SKM-1 (cell line): ENCODE results near the gene NF2.

Experiments used
- DNase-seq: peaks from one replicate; lab custom pipeline; 2025; ENCODE audit not compliant: unreplicated experiment; lab: John Stamatoyannopoulos, UW

Gene NF2

GRCh38 chr22:29719899-29720645, 116.6 kb downstream of the NF2 start, which contains the start of gene CABP7:
CABP7 (plus strand) TSS chr22:29720003; CDS start chr22:29720425, 422 bp downstream.
- DNase-seq: no peak

- DNase-seq: no peak
Measured at GRCh38 chr22:29720811-29721323, 117.4 kb downstream of the NF2 start.

- no peak for DNase-seq
Measured at GRCh38 chr22:29722151-29722550, 118.7 kb downstream of the NF2 start.

- DNase-seq: no peak
Measured at GRCh38 chr22:29722587-29722986, 119.2 kb downstream of the NF2 start.

- no peak for DNase-seq
Measured at GRCh38 chr22:29723766-29724165, 120.3 kb downstream of the NF2 start.

GRCh38 chr22:29724843-29725242, 121.4 kb downstream of the NF2 start:
- no peak for DNase-seq

GRCh38 chr22:29726106-29726505, 122.7 kb downstream of the NF2 start:
- no peak for DNase-seq

- no peak for DNase-seq
Measured at GRCh38 chr22:29726512-29727130, 123.2 kb downstream of the NF2 start.

GRCh38 chr22:29727131-29727523, 123.7 kb downstream of the NF2 start:
- DNase-seq: no peak

- DNase-seq: no peak
Measured at GRCh38 chr22:29729161-29729560, 125.7 kb downstream of the NF2 start.

- DNase-seq: no peak
Measured at GRCh38 chr22:29731058-29731850, 127.8 kb downstream of the NF2 start.

GRCh38 chr22:29732883-29733282, 129.4 kb downstream of the NF2 start:
- DNase-seq: no peak

- no peak for DNase-seq
Measured at GRCh38 chr22:29733362-29734201, 130.1 kb downstream of the NF2 start.

GRCh38 chr22:29734406-29734805, 131.0 kb downstream of the NF2 start:
- DNase-seq: no peak

GRCh38 chr22:29734838-29735237, 131.4 kb downstream of the NF2 start:
- no peak for DNase-seq

GRCh38 chr22:29735416-29735815, 132.0 kb downstream of the NF2 start:
- DNase-seq: no peak

- DNase-seq: no peak
Measured at GRCh38 chr22:29737251-29738117, 134.1 kb downstream of the NF2 start.

- no peak for DNase-seq
Measured at GRCh38 chr22:29738118-29738815, 134.8 kb downstream of the NF2 start.

- DNase-seq: no peak
Measured at GRCh38 chr22:29739346-29739875, 136.0 kb downstream of the NF2 start.
